Natural killer cell (primary cell): ENCODE measurements around the gene WDR88. TPM values are rescaled to one million over a fixed set of nuclear protein-coding genes. Genes with fewer than 3 reads are reported as not detected.

ENCODE experiments used
- ATAC-seq, 3 donors: fragments of 150-1000 bp in 2 of 3; fragments of 200-7000 bp in 1 of 3; cut with Tn5 transposase; 1 replicate in 1 of 3; 2 replicates in 2 of 3; pipeline ENCODE4 v1.10.0; 2021; ENCODE audit warnings: mild to moderate bottlenecking in 2 of 3, moderate library complexity in 2 of 3
- DNase-seq, 2 donors: peaks; one replicate each; pipeline versions ENCODE4 v3.0.0 to v3.0.0-alpha.2; 2013 to 2021; ENCODE audit warnings: mixed read lengths in 1 of 2
- H3K27ac ChIP-seq: one replicate; pipeline ENCODE4 v1.5.1; 2013; ENCODE audit warnings: mild to moderate bottlenecking, low read length
- H3K27me3 ChIP-seq: one replicate; pipeline ENCODE4 v1.6.1; 2013; ENCODE audit warnings: low read length; ENCODE audit not compliant: control insufficient read depth, insufficient read depth
- H3K36me3 ChIP-seq: one replicate; pipeline ENCODE4 v1.6.1; 2013; ENCODE audit warnings: low read length; ENCODE audit not compliant: control insufficient read depth, insufficient read depth
- H3K4me1 ChIP-seq: one replicate; pipeline ENCODE4 v1.6.1; 2013; ENCODE audit warnings: low read length; ENCODE audit not compliant: control insufficient read depth, insufficient read depth
- H3K4me3 ChIP-seq: one replicate; pipeline ENCODE4 v1.5.1; 2013; ENCODE audit warnings: low read length
- H3K9me3 ChIP-seq: one replicate; pipeline ENCODE4 v1.6.1; 2013; ENCODE audit warnings: low read length; ENCODE audit not compliant: control insufficient read depth, insufficient read depth
- H3K27ac Mint-ChIP-seq, 2 donors: one replicate each; pipeline ENCODE4 v1.8.0; 2022; ENCODE audit warnings: mild to moderate bottlenecking in 2 of 2, mixed read lengths in 2 of 2, moderate library complexity in 1 of 2
- H3K27me3 Mint-ChIP-seq, 2 donors: one replicate each; pipeline ENCODE4 v1.8.0; 2022; ENCODE audit warnings: low read depth in 2 of 2, mixed read lengths in 2 of 2
- H3K36me3 Mint-ChIP-seq: one replicate; pipeline ENCODE4 v1.8.0; 2022; ENCODE audit warnings: mixed read lengths
- H3K4me1 Mint-ChIP-seq, 2 donors: one replicate each; pipeline ENCODE4 v1.8.0; 2022; ENCODE audit warnings: mixed read lengths in 2 of 2
- H3K4me3 Mint-ChIP-seq: one replicate; pipeline ENCODE4 v1.8.0; 2022; ENCODE audit warnings: mild to moderate bottlenecking, moderate library complexity, mixed read lengths
- H3K9me3 Mint-ChIP-seq, 2 donors: one replicate each; pipeline ENCODE4 v1.8.0; 2022; ENCODE audit warnings: mixed read lengths in 2 of 2
- CTCF ChIP-seq: fragments of 200-600 bp; IDR thresholded peaks from one replicate; pipeline ENCODE4 v1.8.0; 2022; ENCODE audit warnings: antibody characterized with exemption
- WGBS: methylation state at CpG from one replicate; pipeline ENCODE4 v1.1.7; 2013; ENCODE audit warnings: missing lambda C conversion rate; ENCODE audit not compliant: insufficient coverage; 5-methylcytosine and 5-hydroxymethylcytosine counted together
- intact Hi-C: fragments of 100-400 bp; cut with micrococcal nuclease; formaldehyde crosslinking; loops from one replicate; pipeline ENCODE4 v1.14.2; 2022
- total RNA-seq, 4 donors: library from RNA; stranded (reverse); fragments of 120-200 nt in 1 of 4; gene quantifications; one replicate each; pipeline versions ENCODE4 v1.2.3 to v1.2.4, GENCODE V29; 2013 to 2022

Gene WDR88
- total RNA-seq, 3 donors from 2014 or later (not counting 1 experiment from before 2014, with no cell fraction given): not detected

GRCh38 chr19:33174186-33174585 is 42.3 kb downstream of the WDR88 start:
- Histone ChIP-seq H3K36me3 (no peaks in the 10 kb centered on the region), H3K4me3 (no peak overlapping the region), H3K9me3 (no peaks in the 10 kb centered on the region), H3K4me1 (peaks cover 39% of the 10 kb centered on the region), H3K27ac (no peak overlapping the region), H3K27me3 (no peaks in the 10 kb centered on the region)
- DNase-seq (no peak), ATAC-seq (no peak)
- H3K36me3 Mint-ChIP-seq: peaks cover 7% of the 10 kb centered on the region
- intact Hi-C loops: no loop called here
- H3K27me3 Mint-ChIP-seq: peaks cover 5 to 6% of the 10 kb centered on the region in 2 donors
- H3K9me3 Mint-ChIP-seq: no peaks in the 10 kb centered on the region
- no peak for TF ChIP-seq CTCF
- no peak overlapping the region for H3K4me3 Mint-ChIP-seq
- 99% methylated on average over 5 of the region's 5 CpGs for WGBS
- peak overlapping the region in 1 of 2 donors; percentile 100 for H3K27ac Mint-ChIP-seq
- peaks cover 47 to 57% of the 10 kb centered on the region in 2 donors for H3K4me1 Mint-ChIP-seq

GRCh38 chr19:33175156-33175782 is 43.4 kb downstream of the WDR88 start:
- Histone ChIP-seq H3K27me3 (no peaks in the 10 kb centered on the region), H3K36me3 (no peaks in the 10 kb centered on the region), H3K9me3 (no peaks in the 10 kb centered on the region), H3K4me3 (no peak overlapping the region), H3K27ac (no peak overlapping the region), H3K4me1 (peaks cover 39% of the 10 kb centered on the region)
- WGBS: 92% methylated on average over 10 of the region's 10 CpGs
- H3K27me3 Mint-ChIP-seq: peaks cover 5 to 6% of the 10 kb centered on the region in 2 donors
- no peaks in the 10 kb centered on the region for H3K9me3 Mint-ChIP-seq
- ATAC-seq: no peak
- H3K36me3 Mint-ChIP-seq: peaks cover 7% of the 10 kb centered on the region
- H3K4me1 Mint-ChIP-seq: peaks cover 48 to 57% of the 10 kb centered on the region in 2 donors
- intact Hi-C loops: no loop called here
- no peak for TF ChIP-seq CTCF
- H3K27ac Mint-ChIP-seq: peak overlapping the region; percentile 100
- peak overlapping the region; percentile 100 for H3K4me3 Mint-ChIP-seq
- DNase-seq: no peak

GRCh38 chr19:33175886-33176669 is 44.2 kb downstream of the WDR88 start:
- intact Hi-C loops: loop anchor here (2.0 kb wide), 1 partner anchor 95 kb away; the partner anchor contains the start of gene GPATCH1
- peaks cover 48 to 57% of the 10 kb centered on the region in 2 donors for H3K4me1 Mint-ChIP-seq
- H3K27ac ChIP-seq: peak overlapping the region; percentile 86
- no peaks in the 10 kb centered on the region for H3K9me3 Mint-ChIP-seq
- ATAC-seq (no peak), DNase-seq (peak; percentile 23 to 55)
- peak overlapping the region; percentile 100 for H3K27ac Mint-ChIP-seq
- H3K4me1 ChIP-seq: peaks cover 39% of the 10 kb centered on the region
- no peak for TF ChIP-seq CTCF
- peak overlapping the region; percentile 85 for H3K4me3 ChIP-seq
- peaks cover 5 to 6% of the 10 kb centered on the region in 2 donors for H3K27me3 Mint-ChIP-seq
- no peaks in the 10 kb centered on the region for H3K9me3 ChIP-seq
- peaks cover 7% of the 10 kb centered on the region for H3K36me3 Mint-ChIP-seq
- WGBS: 13% methylated on average over 25 of the region's 25 CpGs
- no peaks in the 10 kb centered on the region for H3K36me3 ChIP-seq
- peak overlapping the region; percentile 100 for H3K4me3 Mint-ChIP-seq
- H3K27me3 ChIP-seq: no peaks in the 10 kb centered on the region
